Inflammatory macrophage treated with lipopolysaccharide for 4 hours (primary cell): ENCODE measurements around the gene ANXA8.
A peak's percentile ranks its signal among the peaks of the same experiment; 100 is the strongest.
"Not testable (repeated sequence)": the region's sequence is repeated elsewhere in the genome, so short reads cannot be mapped to it uniquely, and the experiment has no call there.

Experiments
- DNase-seq: peaks from one replicate; pipeline ENCODE4 v3.0.0-alpha.2; 2020

ANXA8 gene

GRCh38 chr10:47483923-47484322 is at the start of gene ANXA8:
Gene ANXA8, minus strand, starts transcription at chr10:47484115. Its CDS starts 182 bp downstream, at chr10:47483933.
- DNase-seq: not testable (repeated sequence)

- not testable (repeated sequence) for DNase-seq
Observed at GRCh38 chr10:47523475-47523874, 39.6 kb upstream of the ANXA8 start, which contains the start of gene AGAP9. Gene AGAP9, minus strand, starts transcription at chr10:47523638. Its CDS starts 112 bp downstream, at chr10:47523526.

GRCh38 chr10:47502313-47502712 is 18.4 kb upstream of the ANXA8 start:
- not testable (repeated sequence) for DNase-seq

GRCh38 chr10:47494226-47494625 is 10.3 kb upstream of the ANXA8 start:
- not testable (repeated sequence) for DNase-seq

GRCh38 chr10:47491600-47491999 is 7.7 kb upstream of the ANXA8 start, which contains the start of gene FAM25G:
Gene FAM25G, minus strand, starts transcription at chr10:47491700. Its CDS starts 26 bp downstream, at chr10:47491674.
- DNase-seq: not testable (repeated sequence)

- DNase-seq: not testable (repeated sequence)
Observed at GRCh38 chr10:47489630-47490029, 5.7 kb upstream of the ANXA8 start.

- DNase-seq: peak; percentile 0
Observed at GRCh38 chr10:47485943-47486342, 2.0 kb upstream of the ANXA8 start.

- DNase-seq: not testable (repeated sequence)
Observed at GRCh38 chr10:47484786-47485185, 871 bp upstream of the ANXA8 start.

- DNase-seq: not testable (repeated sequence)
Observed at GRCh38 chr10:47482367-47482766, 1.5 kb downstream of the ANXA8 start.

- DNase-seq: not testable (repeated sequence)
Observed at GRCh38 chr10:47481768-47482181, 2.1 kb downstream of the ANXA8 start.

- DNase-seq: not testable (repeated sequence)
Observed at GRCh38 chr10:47481182-47481766, 2.6 kb downstream of the ANXA8 start.

GRCh38 chr10:47480133-47480532 is 3.8 kb downstream of the ANXA8 start:
- DNase-seq: not testable (repeated sequence)

- DNase-seq: not testable (repeated sequence)
Observed at GRCh38 chr10:47478114-47478513, 5.8 kb downstream of the ANXA8 start.

GRCh38 chr10:47477078-47477477 is 6.8 kb downstream of the ANXA8 start:
- DNase-seq: not testable (repeated sequence)

- DNase-seq: not testable (repeated sequence)
Observed at GRCh38 chr10:47475101-47475500, 8.8 kb downstream of the ANXA8 start.

GRCh38 chr10:47473516-47473915 is 10.4 kb downstream of the ANXA8 start:
- not testable (repeated sequence) for DNase-seq

- not testable (repeated sequence) for DNase-seq
Observed at GRCh38 chr10:47472647-47473046, 11.3 kb downstream of the ANXA8 start.

- not testable (repeated sequence) for DNase-seq
Observed at GRCh38 chr10:47472072-47472471, 11.8 kb downstream of the ANXA8 start.

- DNase-seq: not testable (repeated sequence)
Observed at GRCh38 chr10:47468731-47469528, 15.0 kb downstream of the ANXA8 start.

- DNase-seq: not testable (repeated sequence)
Observed at GRCh38 chr10:47467957-47468356, 16.0 kb downstream of the ANXA8 start.

- not testable (repeated sequence) for DNase-seq
Observed at GRCh38 chr10:47467458-47467857, 16.5 kb downstream of the ANXA8 start.

GRCh38 chr10:47465216-47465917 is 18.5 kb downstream of the ANXA8 start:
- not testable (repeated sequence) for DNase-seq
